HG03342 (cell line): ENCODE results near the gene UCK2.
A peak's percentile ranks its signal among the peaks of the same experiment; 100 is the strongest.

Experiments
- ATAC-seq: cut with Tn5 transposase; IDR thresholded peaks from one replicate; pipeline ENCODE4 v1.9.1; 2021; ENCODE audit warnings: mild to moderate bottlenecking, moderate library complexity; ENCODE audit not compliant: unreplicated experiment

UCK2 gene

GRCh38 chr1:165854101-165854845 is 26.9 kb downstream of the UCK2 start:
- ATAC-seq: no peak

DNA sequence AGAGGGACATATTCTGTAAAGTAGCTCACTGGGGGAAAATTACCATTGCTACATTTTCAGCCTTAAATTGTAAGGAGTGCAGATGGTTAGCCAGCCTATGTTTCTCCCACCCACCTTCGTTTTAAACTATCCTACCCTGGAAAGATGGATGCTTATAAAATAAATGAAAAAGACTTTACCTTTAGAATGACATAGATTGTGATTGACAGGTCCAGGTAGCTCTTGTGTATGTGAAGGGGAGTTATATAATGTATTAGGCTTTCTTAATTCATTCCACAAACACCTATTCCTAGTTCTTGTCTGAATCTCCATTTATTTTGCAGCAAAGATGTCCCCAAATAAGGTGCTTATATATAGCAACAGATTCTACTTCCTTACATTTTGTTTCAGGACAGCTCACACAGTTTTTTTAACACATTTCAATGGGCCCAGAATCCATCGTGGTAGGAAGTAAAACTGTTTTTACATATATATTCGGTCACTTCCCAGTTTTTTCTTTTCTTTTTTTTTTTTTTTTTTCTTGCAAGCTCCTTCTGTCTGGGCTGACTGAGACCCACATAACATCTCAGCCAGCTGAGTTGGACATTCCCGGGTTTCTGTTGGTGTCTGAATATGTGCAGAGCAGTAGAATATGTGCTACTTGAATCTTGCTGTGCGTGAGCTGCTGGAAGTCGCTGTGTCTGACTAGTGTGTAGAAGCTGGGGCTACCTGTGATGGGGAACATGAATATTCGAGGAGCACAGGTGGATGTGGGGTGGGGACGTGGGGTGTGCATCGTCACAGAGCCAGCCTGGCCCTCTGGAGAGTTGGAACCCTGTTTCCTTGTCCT is 27.8 kb downstream of the UCK2 start:
- ATAC-seq: no peak

GRCh38 chr1:165856021-165856420 is 28.6 kb downstream of the UCK2 start:
- ATAC-seq: no peak

DNA sequence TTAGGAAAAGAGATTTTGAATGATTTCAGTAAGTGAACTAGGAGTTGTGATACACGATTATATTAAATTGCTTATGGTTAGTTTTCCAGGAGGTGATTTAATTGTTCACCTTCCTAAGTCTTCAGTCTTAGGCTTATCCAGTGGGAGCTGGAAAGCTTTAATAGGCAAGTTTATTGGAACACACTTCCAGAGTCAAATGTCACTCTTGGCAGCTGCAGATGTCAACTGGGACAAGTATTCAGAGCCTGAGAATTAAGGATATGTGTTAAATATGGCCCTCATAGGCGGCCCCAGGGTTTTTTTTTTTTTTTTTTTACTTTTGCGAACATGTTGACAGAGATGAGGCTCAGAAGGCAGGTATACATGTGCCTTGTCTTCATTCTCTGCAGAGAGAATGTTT is 29.2 kb downstream of the UCK2 start:
- ATAC-seq: no peak

DNA sequence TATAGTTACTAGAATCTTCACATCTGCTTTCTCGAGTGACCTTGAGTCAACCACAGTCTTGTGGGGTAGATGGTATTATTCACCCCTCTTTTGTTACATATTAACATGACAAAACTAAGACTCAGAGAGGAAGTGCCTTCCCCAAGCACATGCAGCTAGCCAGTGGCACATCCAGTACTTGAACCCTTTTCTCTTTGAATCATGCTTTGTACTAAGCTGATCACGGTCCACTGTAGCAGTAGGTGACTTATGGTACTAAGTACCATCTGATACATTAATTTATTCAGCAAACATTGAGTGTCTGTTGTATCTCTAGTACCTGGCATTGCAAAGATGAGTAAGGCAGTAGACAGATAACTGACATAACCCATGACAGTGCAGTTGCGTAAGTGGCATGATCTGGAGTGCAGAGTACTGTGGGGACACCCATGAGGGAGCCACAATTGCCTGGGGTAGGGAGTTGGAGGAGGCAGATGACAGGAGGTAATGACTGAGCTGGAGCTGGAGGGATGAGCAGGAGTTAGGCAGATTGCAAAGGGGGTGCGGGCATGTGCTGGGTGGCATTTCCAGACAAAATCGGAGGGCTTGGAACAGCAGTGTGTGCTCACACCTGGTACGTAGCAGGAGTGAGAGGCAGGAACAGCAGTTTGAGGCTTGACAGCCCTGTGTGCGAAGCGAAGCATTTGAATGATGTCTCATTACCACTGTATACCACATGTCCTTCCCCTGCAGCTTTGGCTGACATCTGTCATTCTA is 29.8 kb downstream of the UCK2 start:
- peak; percentile 84 for ATAC-seq

GRCh38 chr1:165858364-165858823 is 31.0 kb downstream of the UCK2 start:
- ATAC-seq: no peak

DNA sequence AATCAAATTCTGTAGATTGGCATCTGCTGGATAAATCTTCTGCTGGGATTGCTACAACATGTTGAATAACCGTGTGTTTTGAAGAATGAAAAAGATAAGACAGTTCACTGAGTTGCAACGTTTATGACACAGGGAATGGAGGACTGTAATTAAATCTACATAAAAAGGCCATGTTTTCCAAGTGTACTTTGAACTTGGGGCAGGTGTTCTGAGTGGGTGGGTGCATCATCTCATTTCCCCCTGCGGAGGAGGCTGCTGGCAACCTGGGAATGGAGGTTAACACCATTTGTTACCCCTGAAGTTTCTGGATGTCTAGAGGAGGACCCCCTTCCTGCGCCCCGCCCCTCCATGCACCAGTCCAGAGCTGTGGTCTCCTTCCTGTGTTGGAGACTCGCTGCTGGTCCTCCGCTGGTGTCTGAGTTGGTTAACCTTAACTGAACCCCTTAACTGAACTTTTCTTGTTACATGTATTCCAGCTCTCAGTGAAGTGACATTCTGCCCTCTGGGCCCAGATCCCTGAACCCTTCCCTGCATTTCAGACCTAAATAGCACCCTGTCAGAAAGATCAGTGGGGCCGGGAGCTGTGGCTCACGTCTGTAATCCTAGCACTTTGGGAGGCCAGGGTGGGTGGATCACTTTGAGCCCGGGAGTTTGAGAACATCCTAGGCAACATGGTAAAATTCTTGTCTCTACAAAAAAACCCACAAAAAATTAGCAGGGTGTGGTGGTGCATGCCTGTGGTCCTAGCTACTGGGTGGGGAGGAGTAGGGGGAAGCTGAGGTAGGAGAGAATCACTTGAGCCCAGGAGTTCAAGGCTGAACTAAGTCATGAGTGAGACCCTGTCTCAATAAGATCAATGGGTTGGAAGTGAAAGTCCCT is 31.8 kb downstream of the UCK2 start:
- no peak for ATAC-seq

- no peak for ATAC-seq
Measured at GRCh38 chr1:165860065-165860464, 32.7 kb downstream of the UCK2 start.

GRCh38 chr1:165861911-165862310 is 34.5 kb downstream of the UCK2 start:
- ATAC-seq: no peak

GRCh38 chr1:165862448-165862847 is 35.0 kb downstream of the UCK2 start:
- ATAC-seq: peak; percentile 75

- ATAC-seq: no peak
Measured at GRCh38 chr1:165863346-165863745, 35.9 kb downstream of the UCK2 start.

DNA sequence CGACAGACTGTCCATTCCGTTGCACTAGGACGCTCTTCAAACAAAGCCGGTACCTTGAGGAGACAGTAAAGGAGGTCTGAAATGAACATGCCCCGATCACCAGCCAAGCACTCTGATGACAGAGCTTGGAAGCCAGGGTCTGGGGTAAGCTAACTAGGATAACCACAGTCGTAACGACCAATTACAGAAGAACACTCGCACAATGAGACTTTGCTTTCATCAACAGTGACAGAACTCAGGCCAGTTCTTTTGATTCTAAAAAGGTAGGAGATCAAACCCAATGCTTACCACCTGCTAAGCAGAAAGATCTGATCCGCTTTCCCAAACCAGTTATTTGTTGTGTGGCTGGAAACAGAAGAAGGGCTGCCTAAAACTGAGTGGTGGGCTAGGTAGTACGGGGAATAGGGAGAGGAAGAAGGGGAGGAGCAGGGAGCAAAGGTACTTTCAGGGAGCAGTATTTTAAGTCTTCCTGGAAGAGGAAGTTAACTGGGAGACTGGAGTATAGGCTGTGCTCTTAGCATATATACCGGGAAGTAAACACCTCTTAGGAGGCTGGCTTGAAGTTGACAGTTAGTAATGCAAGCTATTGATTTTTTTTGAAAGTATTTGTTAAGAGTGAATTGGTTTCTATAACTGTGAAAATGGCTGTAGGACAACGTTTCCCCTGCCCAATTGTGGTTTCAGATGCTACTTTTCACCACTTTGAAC is 38.4 kb downstream of the UCK2 start:
- no peak for ATAC-seq

- no peak for ATAC-seq
Measured at GRCh38 chr1:165869343-165869742, 41.9 kb downstream of the UCK2 start.

DNA sequence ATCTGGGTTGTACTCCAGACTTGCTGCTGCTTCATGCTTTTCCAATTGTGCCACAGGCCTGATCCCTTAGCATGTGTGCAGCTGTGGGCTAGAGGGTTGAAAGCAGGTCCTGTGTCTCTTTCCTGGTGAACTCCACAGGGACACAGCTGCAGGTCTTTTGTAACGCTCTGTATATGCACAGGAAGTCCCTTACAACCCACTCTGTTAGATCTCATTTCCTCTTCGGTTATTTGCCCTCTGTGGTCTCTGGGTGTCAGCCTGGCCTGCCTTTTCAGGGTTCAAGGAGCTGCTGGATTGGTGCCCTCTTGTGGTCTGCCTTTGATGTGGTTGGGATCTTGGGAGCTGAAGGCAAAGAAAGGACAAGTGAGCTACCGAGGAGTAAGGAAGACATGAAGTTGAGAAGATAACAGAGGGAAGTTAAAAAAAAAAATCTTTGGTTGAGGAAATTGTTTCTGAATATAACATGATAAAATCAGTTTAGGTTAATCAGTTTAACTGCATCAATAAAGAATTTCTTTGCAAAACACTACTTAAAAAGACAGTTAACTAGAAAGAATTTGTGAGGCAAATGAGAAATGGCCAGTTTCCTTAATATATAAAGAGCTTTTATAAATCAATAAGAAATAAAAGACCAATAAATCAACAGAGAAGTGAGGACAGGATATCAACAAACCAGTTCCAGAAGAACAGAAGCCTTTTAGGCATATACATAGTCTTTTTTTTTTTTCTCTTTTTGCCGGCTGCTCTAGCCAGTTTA is 44.1 kb downstream of the UCK2 start:
- ATAC-seq: peak; percentile 71

DNA sequence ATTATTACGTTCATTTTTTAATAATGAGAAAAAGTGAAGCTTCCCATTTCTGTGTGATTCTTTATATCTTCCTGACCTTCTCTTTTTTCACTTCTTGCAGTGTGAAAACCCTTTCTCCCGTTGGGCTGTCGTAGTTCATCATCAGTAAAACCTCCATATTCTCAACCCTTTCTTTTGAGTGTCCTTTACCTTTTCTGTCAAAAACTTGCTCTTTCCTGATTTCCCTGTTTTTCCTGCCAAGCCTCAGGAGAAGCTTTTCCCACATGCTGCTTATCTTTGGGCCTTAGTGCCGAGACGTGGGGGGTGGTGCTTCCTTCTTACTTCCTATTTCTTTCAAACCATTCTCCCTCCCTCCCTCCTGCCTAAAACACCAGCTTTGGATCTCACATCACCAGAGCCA is 46.1 kb downstream of the UCK2 start:
- ATAC-seq: no peak

DNA sequence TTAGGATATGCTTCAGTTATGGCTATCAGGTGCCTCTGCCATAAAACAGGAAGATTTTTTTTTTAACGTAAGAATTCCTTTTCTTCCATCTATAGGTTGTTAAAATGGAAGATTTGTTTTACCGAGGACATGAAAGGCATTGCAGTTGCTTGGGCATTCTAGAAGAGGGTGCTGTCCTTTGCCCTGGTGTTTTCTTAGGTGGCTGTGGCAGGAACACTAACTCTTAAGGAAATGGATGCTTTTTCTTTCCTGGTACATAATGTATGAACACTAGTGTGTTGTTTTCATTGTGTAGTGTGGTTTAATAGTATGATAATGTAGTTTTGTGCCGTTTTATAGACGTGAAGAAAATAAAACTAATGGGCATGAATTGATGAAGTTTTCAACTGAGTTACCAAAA is 47.2 kb downstream of the UCK2 start:
- no peak for ATAC-seq

DNA sequence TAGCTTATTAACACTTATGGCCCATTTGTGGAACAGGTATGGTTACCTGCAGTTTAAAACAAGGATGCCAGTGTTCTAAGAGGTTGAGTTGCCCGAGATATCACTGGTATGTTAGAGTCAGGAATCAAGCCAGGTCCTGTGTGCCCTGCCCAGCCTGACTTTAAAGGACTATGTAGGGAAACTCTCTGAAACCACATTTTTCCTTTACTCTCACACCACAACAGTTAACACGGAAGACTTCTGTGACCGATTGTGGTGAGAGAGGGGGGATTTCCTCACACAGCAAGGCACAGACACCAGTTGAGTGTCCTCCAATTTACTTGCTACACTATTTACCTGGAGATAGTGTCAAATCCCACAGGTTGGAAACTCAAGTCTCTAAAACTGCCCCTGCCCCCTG is 47.8 kb downstream of the UCK2 start:
- no peak for ATAC-seq

GRCh38 chr1:165875604-165876003 is 48.2 kb downstream of the UCK2 start:
- ATAC-seq: no peak

GRCh38 chr1:165876121-165876520 is 48.7 kb downstream of the UCK2 start:
- peak; percentile 54 for ATAC-seq
